CD4-positive, alpha-beta T cell treated with Interleukin-21 for 1 hour (primary cell): Measurements from ENCODE around the gene TTC21B.

Experiments
- DNase-seq: peaks from one replicate; pipeline ENCODE4 v3.0.0-alpha.2; 2020

The TTC21B gene

DNA sequence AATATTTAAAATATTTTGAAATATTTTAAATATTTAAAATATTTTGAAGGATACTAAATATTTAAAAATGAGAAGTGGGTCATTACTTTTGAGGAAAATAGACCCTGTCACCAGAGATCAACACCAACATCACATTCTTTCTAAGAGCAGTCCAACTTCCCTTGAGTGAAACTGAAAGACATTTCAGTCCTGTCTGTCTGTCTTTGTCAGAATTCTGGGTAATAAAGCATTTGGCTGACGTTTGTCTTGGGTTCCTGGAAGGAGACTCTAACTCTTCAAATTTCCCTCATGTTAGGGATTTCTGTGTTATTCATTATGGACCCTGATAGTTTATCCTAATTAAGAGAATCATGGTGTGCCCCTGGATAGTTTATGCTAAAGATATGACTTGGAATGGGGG lies 32.8 kb downstream of the TTC21B start:
- DNase-seq, result no peak

DNA sequence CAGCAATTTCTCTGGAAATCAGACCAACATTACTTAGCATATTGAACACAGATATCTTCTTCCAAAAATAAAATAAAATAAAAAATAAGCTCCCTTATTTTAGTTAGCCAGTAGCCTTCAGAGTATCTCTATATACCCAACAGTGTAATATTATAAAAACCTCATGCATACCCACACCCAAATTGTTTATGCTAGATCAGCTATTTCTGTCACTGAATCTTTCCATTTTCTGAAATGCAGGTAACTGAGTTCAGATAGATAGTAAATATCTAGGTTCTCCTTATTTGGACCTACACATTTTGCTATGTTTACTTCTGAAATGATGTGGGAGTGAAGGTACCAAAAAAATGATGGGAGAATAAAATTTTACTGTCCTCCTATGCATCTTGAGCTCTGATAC lies 39.9 kb downstream of the TTC21B start:
- DNase-seq, result no peak

DNA sequence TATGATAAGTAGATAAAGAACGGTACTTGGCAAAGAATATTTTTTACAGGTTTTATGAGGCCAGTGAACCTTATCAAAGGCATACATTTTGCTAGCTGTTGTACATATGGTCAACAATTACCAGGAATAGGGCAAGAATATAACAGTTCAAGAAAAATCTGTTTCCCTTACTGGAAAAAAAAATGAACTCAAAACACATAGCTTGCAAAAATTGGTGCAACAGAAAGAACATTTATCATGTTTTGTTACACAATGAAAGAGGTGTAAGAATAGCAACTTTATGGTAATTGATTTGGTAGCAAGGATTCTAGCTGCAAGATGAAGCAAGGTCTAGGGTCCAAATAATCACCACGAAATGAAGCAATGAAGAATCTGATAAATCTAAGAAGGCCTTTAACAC lies 41.6 kb downstream of the TTC21B start:
- no peak for DNase-seq

DNA sequence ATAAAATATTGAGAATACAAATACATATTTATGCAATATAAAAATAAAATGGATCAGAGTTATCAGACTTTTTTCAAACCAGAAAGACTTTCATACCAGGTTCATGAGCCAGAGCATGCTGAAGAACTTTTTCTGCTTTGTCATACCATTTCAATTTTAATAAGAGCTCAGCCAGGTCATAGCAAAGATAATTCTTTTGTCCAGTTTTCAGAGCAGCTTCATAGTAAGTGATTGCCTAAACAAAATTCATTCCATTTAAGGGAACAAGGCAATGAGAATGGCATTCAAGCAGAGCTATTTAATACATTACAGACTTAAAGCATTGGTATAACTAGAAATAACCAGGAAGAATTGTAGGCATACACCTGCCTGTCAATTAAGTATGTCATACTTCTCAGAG lies 42.3 kb downstream of the TTC21B start:
- DNase-seq, result no peak

DNA sequence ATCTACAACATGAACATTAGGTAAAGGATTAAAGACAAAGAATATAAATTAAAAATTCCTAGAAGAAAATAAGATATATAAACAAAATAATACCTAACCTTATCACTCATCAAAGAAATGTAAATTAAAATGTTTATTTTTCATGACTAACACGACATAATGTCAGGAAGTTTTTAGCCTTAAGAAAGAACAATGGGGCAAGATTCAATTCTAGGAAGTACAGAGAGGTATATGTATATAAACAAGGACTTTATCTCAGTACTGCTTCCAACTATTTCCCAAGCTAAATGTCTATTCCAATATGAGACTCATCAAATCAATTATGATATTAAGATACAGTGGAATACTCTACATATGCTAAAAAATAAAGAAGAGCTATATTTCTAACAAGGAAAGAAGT lies 44.1 kb downstream of the TTC21B start:
- no peak for DNase-seq

DNA sequence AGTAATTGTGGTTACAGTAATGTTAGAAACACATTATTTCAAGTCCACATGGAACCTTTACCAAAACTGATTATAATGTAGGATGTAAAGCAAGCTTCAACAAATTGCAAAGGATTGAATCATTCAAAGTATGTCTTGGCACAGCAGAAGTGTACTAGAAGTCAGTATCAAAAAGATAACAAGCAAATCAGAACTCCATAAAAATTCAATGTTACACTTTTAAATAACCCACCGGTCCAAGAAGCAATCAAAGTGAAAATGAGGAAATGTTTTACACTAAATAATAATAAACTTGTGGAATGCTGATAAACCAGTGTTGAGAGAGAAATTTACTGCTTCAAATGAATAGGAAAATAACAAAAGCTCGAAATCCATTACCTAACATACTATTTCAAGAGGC lies 47.7 kb downstream of the TTC21B start:
- DNase-seq, result no peak

DNA sequence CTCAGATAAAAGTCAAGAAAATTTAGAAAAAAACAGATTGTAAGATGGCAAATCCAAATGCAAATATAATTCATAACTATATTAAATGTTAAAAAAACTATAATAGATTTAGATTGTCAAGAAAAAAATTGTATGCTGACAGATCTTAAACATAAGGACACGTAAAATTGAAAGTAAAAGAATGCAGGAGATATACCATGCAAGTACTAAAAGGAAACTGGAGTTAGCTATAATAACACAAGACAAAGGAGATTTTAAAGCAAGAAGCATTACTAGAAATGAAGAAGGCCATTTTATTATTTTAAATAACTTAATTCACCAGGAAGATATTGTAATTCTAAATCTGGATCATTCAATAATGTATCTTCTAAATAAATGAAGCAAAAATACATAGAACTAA lies 48.3 kb downstream of the TTC21B start:
- no peak for DNase-seq

DNA sequence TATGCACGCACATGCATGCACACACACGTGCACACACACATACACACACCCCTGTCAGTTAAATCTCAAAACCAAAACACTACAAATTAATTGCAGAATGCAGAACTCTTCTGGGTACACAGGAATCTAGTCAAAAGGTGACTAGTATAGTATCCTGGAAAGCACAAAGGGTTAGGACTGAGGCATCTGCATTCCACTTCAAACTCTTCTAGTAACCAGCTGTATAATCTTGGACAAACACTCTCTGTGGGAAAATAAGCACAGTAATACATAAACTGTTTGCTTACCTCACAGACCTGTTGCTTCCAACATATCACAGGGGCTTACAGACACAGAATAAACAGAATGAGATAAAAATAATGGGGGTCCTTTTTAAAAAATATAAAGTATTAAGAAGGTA lies 49.1 kb downstream of the TTC21B start:
- DNase-seq, result no peak

DNA sequence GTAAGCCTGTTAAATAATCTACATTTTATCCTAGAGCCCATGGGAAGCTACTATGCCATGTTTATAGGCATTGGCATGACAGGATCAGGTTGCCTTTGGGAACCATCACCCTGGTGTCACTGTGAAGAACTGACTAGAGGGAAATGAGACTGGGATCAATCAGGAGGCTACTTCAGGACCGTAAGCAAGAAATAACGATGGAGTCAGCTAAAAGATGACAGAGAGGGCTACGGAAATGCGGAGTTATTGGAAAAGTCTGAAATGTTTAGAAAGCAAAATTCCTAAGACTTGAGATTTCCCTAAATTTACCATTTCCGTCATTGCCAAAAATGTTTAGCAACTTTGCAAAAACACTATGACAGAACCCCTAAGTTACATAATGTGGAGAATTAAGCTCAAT lies 50.2 kb downstream of the TTC21B start:
- DNase-seq, result no peak

DNA sequence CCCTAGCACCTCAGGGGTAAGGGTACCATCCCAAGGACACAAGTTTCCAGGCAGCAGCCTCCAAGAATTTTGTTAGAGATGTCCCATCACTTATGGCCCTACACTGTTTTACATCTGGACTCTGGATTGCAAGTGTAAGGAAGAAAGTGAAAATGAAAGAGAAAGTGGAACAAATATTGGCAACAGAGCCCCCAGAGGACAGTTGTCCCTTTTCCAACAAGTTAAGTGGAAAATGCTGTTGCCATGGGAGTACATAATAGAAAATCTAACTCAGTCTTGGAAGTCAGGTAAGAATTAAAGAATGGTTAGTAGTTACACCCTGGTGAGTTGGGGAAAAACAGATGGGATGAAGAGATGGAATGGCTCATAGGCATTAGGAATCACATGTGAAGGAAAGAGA lies 50.6 kb downstream of the TTC21B start:
- DNase-seq, result peak; percentile 36

DNA sequence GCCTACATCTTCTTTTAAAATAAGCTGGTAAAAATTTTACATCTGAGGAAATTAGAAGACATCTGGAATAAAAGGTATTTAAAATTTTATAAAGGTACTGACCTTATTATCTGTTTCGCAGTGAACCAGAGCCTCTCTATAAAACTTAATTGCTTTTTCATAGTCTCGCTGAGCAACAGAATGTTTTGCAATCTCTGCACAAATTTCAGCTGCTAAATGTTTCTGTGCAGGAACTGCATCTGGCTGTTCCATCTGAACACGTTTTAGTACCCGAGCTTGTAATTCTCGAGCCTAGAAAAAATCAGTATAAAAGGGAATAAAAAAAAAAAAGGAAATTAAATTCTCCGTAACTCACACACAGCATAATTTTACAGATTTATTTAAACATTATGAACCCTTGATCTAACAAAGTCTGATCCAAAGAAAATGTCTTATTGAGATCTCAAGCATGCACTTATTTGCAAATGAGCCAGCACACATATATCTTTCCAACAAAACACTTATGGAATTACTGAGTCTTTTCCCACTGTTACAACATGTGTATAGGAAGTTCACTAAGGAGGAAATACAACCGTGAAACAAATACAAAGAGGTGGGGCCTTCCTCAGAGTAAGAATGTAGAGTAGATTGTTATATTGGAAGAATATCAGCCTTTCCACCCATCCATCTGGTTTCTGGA lies 51.8 kb downstream of the TTC21B start:
- no peak for DNase-seq

DNA sequence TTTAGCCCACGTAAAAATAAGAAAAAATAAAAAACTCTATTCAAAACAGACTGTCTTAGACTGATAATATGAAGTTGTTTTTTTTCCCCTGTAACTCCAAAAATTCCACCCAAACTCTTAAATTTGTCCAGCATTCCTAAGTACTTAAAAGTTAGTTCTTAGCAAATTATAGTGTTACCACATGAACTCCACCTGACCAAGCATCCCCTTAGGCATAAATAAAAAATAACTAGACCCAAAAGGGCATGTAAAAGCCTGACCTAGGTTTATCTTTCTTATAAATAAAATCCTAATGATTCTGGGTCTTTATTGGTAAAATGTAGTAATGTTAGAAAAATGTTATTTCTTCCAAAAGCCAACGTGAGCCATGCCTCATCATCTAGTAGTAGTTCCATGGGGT lies 54.3 kb downstream of the TTC21B start:
- DNase-seq, result no peak

DNA sequence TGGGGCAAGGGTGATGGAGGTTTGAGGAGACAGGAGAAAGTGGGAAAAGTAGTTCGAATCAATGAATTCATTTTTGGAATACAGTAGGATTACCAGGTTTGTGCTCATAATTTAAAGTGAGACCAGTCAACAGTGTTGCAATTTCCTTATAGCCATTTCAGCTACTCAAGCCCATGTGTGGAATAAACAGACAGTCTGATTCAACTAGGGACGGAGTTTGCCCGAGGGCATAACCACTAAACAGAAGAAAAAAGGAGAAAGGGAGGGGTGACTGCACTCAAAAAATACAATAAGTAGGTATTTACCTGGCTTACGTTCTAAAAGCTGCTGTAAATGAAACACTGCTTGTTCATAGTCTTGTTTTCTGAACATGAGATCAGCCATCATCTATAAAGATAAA lies 55.2 kb downstream of the TTC21B start:
- no peak for DNase-seq

DNA sequence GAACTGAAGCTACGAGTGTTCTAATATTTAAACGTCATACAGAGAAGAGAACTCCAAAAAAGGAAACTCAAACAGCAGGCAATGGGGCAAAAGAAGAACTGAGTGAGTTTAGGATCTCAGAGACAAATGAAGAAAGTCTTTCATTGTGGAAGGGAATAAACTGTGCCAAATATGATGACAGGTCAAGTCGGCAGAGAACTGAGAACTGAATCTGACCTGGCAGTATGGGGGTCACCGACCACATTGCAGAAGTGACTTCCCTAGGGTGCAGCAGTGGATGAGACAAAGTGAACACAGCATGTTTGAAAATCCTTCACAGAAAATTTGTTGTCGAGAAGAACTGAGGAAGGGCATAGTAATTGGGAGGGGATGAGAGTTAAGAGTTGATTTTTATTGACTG lies 55.9 kb downstream of the TTC21B start:
- no peak for DNase-seq

DNA sequence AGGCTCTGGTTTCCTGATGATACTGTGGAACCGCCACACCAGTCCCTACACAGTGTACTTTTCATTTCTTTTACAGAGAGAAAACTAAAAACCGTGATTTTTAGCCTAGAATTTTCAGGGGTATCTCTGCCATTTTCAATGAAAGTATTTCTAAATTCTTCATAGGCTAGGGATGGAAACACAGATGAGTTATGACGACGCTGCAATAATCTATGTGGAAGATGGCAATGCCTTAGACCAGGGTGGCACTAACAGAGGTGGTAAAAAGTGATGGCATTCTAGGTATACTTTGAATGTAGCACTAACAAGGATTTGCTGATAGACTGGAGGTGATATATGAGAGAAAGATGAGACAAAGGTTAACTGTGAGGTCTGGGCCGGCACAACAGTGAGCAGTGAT lies 56.5 kb downstream of the TTC21B start:
- no peak for DNase-seq

DNA sequence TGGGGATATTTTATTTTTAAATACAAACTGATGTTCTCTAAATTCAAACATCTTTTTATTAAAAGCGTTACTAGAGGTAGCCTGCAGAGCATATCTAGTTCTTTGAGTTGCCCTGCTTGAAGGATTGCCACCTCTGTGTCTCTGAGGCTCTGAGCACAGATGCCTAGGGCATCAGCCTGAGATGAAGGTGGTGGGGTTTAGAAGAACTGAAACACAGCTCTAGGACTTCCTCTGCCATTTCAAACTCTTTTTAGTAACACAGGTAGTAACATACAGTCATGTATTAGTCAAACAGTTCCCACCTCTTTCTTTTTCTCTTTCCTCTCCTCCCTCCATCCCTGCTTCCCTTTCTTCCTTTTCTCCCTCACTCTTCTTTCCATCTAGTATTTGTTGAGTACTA lies 57.6 kb downstream of the TTC21B start:
- DNase-seq, result no peak

DNA sequence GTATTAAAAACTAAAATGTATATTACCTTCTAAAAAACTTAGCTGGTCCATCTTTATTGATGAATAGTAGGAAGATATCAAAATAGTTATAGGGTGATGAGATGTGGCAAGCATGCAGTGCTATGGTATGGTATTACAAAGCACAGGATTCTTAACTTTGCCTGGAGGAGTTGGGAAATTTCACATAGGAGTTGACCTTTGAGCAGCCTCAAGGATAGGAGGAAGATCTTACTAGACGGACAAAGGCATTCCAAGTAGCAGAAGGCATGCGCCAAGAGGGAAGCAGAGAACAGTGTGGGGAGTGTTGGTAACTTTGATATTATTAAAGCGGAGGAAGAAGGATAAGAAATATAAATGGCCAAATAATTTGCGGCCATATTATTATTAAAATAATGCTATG lies 60.0 kb downstream of the TTC21B start:
- DNase-seq, result no peak

DNA sequence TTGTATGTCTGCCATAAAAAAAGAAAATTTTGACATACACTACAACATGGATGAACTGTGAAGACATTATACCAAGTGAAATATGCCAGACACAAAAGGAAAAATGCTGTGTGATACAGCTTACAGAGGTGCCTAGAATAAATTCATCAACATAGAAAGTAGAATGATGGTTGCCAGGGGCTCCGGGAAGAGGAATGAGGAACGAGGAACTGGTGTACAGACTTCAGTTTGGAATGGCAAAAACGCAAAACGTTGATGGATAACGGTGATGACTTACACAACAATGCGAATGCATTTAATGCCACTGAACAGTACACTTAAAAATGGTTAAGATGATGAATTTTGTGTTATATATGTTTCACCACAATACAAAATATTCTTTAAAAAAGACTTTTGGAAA lies 61.0 kb downstream of the TTC21B start:
- DNase-seq, result no peak

DNA sequence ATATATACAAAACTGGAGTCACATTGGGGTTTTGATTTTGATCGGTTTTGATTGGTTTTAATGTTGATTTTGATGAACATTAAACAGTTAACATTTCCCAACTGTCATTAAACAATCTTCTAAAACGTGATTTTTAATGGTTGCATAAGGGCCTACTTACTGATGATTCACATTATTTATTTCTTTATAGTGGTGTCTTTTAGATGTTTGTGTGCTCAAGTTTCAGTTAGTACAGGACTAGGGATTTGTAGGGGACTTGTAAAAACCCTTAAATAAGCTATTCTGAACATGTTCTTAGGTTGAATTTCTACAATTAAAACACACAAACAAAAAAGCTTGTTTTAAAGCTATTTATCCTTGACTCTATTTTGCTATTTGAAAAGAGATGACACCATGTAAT lies 61.6 kb downstream of the TTC21B start:
- no peak for DNase-seq

DNA sequence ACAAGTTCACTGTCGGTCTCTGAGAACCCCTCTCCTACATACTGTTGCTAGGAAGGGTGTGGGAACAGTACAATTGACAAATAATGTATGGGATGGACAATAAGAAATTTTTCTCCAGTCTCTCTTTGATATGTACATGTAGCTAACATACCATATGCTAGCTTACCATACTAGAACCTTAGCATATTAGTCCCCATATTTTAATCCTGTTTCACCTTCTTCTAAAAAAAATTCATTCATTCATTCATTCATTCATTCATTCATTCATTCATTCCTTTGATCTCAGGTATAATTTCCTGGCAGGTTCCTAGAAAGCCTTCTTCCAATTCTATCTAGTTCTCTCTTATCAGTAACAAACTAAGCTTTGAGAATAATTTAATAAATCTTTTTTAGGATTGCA lies 62.2 kb downstream of the TTC21B start:
- DNase-seq, result no peak

DNA sequence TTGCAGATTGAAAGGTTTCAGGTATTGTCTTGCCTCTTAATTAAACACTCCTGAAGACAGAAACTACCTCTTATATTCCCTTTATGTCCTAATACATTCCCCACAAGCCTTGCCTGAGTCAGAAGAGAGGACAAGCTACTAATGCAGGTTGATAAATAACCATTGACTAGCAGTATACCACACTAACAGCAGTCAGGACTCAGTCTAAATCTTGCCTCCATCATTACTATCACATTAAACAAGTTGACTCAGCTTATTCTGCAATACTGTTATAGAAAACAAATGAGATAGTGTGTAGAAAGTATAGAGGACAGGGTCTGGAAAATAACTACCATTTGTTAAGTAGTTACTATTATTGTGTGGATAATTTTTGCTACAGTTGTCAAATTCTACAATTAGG lies 63.8 kb downstream of the TTC21B start:
- no peak for DNase-seq

DNA sequence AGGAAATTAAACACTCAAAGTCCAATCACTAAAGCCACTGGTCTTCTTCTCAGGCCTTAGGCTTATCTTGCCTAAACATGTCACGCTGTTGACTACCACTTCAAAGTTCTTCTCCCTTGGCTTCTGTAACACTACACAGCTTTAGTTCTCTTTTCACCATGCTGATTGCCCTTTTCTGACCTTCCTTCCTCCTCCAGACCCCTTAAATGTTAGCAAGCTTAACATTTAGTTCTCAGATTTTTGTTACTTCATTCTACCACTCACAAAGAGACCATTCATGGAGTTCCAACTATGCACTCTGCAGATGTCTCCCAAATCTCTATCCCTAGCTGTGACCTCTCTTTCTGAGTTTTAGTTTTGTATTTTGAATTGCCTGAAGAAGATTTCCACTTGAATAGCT lies 64.4 kb downstream of the TTC21B start:
- DNase-seq, result no peak

DNA sequence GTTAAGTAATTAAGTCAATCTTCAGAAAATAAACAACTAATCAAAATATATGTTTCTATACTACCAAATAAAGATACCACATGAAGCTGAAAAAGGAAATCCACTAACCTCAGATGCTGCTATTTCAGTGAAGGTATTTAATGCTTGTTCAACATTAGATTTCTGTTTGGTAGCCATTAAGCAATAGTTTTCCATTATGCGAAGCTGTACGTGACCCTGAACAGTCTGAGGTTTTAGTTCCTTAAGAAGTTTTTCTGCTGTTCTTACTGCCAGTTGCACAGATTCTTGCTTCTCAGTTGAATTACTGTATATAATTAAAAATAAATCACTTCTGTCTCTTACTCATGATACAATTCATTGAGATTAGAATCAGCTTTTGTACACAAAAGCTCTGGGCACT lies 65.4 kb downstream of the TTC21B start:
- no peak for DNase-seq

DNA sequence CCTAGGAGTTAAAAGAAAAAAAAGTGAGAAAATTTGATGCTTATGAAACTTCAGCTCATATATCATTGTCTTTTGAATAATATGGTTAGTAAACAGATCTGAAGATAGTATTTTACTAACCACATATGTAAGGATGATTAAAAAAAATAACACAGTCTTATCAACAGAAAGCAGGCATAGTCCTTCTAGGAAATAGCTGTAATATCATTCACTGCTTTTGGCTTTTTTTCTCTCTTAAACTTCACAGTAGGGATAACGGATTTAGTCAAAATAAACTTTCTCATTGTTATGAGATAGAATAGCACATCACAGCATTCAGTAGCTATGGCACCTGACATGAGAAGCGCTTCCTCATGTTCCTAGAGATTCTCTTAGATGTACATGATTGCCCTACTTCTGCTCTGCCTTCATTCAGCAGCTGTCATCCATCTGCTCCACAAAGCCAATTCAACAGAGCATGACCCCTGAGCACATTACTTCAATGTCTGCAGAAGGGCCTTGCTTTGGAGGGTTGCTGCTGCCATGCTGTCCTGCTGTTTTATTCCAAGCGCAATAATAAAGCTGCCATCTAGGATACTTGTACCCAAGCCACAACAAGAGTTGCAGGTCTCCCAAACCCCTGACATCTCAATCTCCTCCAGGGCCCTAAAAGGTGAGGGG lies 67.0 kb downstream of the TTC21B start:
- no peak for DNase-seq
